H1 (cell line): ENCODE results near the gene TMBIM6. TPM values are rescaled to one million over a fixed set of nuclear protein-coding genes. Genes with fewer than 3 reads are reported as not detected.

ENCODE experiments used
- BRCA1 ChIP-seq: IDR thresholded peaks from 2 replicates; pipeline ENCODE4 v1.6.1; 2012; ENCODE audit warnings: low read depth, low read length, improper control_type of control experiment
- polyA plus RNA-seq, 7 experiments: library from polyadenylated mRNA; depleted of rRNA in 3 of 7; stranded (reverse) in 5 of 7; unstranded in 2 of 7; fragments of >200 nt in 5 of 7; fragments of 200-250 nt in 2 of 7; gene quantifications; 1 replicate in 5 of 7; 2 replicates in 1 of 7; 4 replicates in 1 of 7; pipeline versions ENCODE4 v1.2.1 to v1.2.3, GENCODE V29; 2011 to 2013; ENCODE audit warnings: missing spikeins in 2 of 7, mixed read lengths in 2 of 7
- total RNA-seq: library from RNA; stranded (reverse); fragmentation: NEBNext Ultra II Directional; extraction: Animal tissue kit (Norgen Biotek cat#: 25700); gene quantifications from 2 replicates; pipeline ENCODE4 v1.2.1, GENCODE V29; 2021

Gene TMBIM6
- total and polyA plus RNA-seq, 2 of the 8 experiments (the other 6 are each of a cell fraction or from before 2014, with no cell fraction given), result 423 to 556 TPM

DNA sequence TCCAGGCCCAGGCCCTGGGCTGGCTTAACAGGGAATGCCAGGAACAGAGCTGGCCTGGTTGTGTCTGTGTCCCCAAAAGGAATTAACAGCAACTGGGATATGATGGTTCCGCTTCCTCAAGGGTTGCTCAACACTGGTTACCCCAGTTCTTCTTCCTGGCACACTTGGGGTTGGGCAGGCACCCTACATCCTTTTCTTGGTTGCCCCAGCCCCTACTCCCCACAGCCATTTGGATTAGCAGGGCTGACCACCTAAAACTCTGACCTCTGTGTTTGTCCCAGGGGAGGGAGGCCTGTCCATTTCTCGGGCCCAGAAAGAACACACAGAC is 56.1 kb downstream of the TMBIM6 start (continued):
- TF ChIP-seq BRCA1, result no peak
- TF ChIP-seq, all 59 proteins: peak for 0
